ENCODE results near the gene SEPTIN10. TPM values are rescaled to one million over a fixed set of nuclear protein-coding genes. Genes with fewer than 3 reads are reported as not detected.

Gene SEPTIN10
- total and polyA plus RNA-seq, 9 of the 15 experiments (the other 6 are each of a cell fraction or from before 2014, with no cell fraction given), result 0.40 TPM; not detected in 8

- in situ Hi-C loops (cut with MboI), result no loop called here
Measured at GRCh38 chr2:109538546-109538945, 75.2 kb downstream of the SEPTIN10 start.

More at GRCh38 chr2:109538546-109538945, 75.2 kb downstream of the SEPTIN10 start:
- no peak overlapping the region for H3K27ac ChIP-seq (ENCODE audit: extremely low read depth, low read depth, low read length)
- no peak overlapping the region for H3K4me2 ChIP-seq (ENCODE audit: insufficient read depth, low read length)
- no peaks in the 10 kb centered on the region for H3K36me3 ChIP-seq (ENCODE audit: control insufficient read depth, insufficient read depth, low read length)
- H3K79me2 ChIP-seq (ENCODE audit: control insufficient read depth, insufficient read depth, low read length), result no peaks in the 10 kb centered on the region
- no TSS peak for BruUV-seq (replicated peaks)
- ChIA-PET POLR2A (no interaction called here), CTCF (ENCODE audit: low intra/inter-chr PET ratio) (no interaction called here)
- DNase-seq (ENCODE audit: extremely low read depth in 1 of 4, low spot score in 3 of 4), result no peak
- no peak for FAIRE-seq
- intact Hi-C loops (cut with micrococcal nuclease), result no loop called here
- H3K9me1 ChIP-seq (ENCODE audit: control insufficient read depth, insufficient read depth, low read length), result no peaks in the 10 kb centered on the region
- H3K9me3 ChIP-seq (replicated peaks; ENCODE audit: control insufficient read depth, insufficient read depth, low read depth, low read length), result no peaks in the 10 kb centered on the region
- H2AFZ ChIP-seq (ENCODE audit: low read depth, low read length), result no peak overlapping the region
- peaks cover 0 to 33% of the 10 kb centered on the region in 2 experiments; a peak in 2 of 5 replicates for H3K27me3 ChIP-seq (ENCODE audit: control insufficient read depth in 2 of 2, insufficient read depth in 2 of 2, low read length in 2 of 2)
- H3K4me1 ChIP-seq (replicated peaks in 1 of 2; ENCODE audit: control insufficient read depth in 2 of 2, insufficient read depth in 2 of 2, low read length in 2 of 2), result no peaks in the 10 kb centered on the region
- no peaks in the 10 kb centered on the region; the same call in 1 of the 2 replicates for H4K20me1 ChIP-seq (replicated peaks; ENCODE audit: control insufficient read depth, insufficient read depth, low read length)
- 1% methylated on average over 8 of the region's 8 CpGs for WGBS (ENCODE audit: insufficient coverage, low coverage, missing lambda C conversion rate)
- H3K9ac ChIP-seq (ENCODE audit: insufficient read depth in 1 of 2, low read depth in 2 of 2, low read length in 2 of 2), result no peak overlapping the region
- H3K4me3 ChIP-seq, result no peak overlapping the region
- no peak for TF ChIP-seq PHTF2 (CRISPR knock-in tag; IDR thresholded peaks at IDR 0.05)
- TF ChIP-seq ZNF780A (CRISPR knock-in tag; IDR thresholded peaks at IDR 0.05), result no peak
- no peak for TF ChIP-seq FOXK2 (conservative IDR thresholded peaks at IDR 0.05 in 1 of 2, IDR thresholded peaks at IDR 0.05 in 1 of 2; ENCODE audit: low read depth in 2 of 2)
- TF ChIP-seq ASH1L (IDR thresholded peaks at IDR 0.05; ENCODE audit: borderline replicate concordance, low read depth, partially characterized antibody), result no peak
- TF ChIP-seq L3MBTL2 (IDR thresholded peaks at IDR 0.05), result no peak
- TF ChIP-seq POLR2AphosphoS5 (IDR thresholded peaks at IDR 0.05; ENCODE audit: control insufficient read depth, insufficient read depth, low read depth, low read length), result no peak
- TF ChIP-seq MCM3 (IDR thresholded peaks at IDR 0.05), result no peak
- TF ChIP-seq BDP1 (IDR thresholded peaks at IDR 0.05; ENCODE audit: insufficient read depth, insufficient read length), result no peak
- TF ChIP-seq ESRRB (CRISPR knock-in tag; IDR thresholded peaks at IDR 0.05; ENCODE audit: borderline replicate concordance), result no peak
- TF ChIP-seq GATA2 (CRISPR knock-in tag; IDR thresholded peaks at IDR 0.05), result no peak
- TF ChIP-seq IRF2 (CRISPR knock-in tag; IDR thresholded peaks at IDR 0.05), result no peak
- TF ChIP-seq DIDO1 (tag; IDR thresholded peaks at IDR 0.05; ENCODE audit: low read depth), result no peak
- TF ChIP-seq ID3 (CRISPR knock-in tag; IDR thresholded peaks at IDR 0.05), result no peak
- TF ChIP-seq ID3 (tag; IDR thresholded peaks at IDR 0.05), result no peak
- TF ChIP-seq ZNF277 (CRISPR knock-in tag; IDR thresholded peaks at IDR 0.05; ENCODE audit: borderline replicate concordance), result no peak
- TF ChIP-seq HMGN3 (IDR thresholded peaks at IDR 0.05; ENCODE audit: borderline replicate concordance, extremely low read depth, insufficient read length, low read depth, low read length), result no peak
- no peak for TF ChIP-seq ZNF384 (IDR thresholded peaks at IDR 0.05; ENCODE audit: low read depth, low read length)
- TF ChIP-seq ZBTB34 (CRISPR knock-in tag; IDR thresholded peaks at IDR 0.05), result no peak
- TF ChIP-seq SAP30 (IDR thresholded peaks at IDR 0.05; ENCODE audit: borderline replicate concordance, insufficient read depth, low read depth, low read length, poor library complexity, severe bottlenecking), result no peak
- no peak for TF ChIP-seq HOXB6 (CRISPR knock-in tag; IDR thresholded peaks at IDR 0.05; ENCODE audit: borderline replicate concordance)
- no peak for ATAC-seq

Measured in K562 (cell line).